ENCODE data around the gene SPRN.

GRCh38 chr10:133379801-133380666 is 44.4 kb downstream of the SPRN start:
- TF ChIP-seq EZH2phosphoT487 (IDR thresholded peaks at IDR 0.05; ENCODE audit: borderline replicate concordance): no peak
- TF ChIP-seq, protein P1, sequence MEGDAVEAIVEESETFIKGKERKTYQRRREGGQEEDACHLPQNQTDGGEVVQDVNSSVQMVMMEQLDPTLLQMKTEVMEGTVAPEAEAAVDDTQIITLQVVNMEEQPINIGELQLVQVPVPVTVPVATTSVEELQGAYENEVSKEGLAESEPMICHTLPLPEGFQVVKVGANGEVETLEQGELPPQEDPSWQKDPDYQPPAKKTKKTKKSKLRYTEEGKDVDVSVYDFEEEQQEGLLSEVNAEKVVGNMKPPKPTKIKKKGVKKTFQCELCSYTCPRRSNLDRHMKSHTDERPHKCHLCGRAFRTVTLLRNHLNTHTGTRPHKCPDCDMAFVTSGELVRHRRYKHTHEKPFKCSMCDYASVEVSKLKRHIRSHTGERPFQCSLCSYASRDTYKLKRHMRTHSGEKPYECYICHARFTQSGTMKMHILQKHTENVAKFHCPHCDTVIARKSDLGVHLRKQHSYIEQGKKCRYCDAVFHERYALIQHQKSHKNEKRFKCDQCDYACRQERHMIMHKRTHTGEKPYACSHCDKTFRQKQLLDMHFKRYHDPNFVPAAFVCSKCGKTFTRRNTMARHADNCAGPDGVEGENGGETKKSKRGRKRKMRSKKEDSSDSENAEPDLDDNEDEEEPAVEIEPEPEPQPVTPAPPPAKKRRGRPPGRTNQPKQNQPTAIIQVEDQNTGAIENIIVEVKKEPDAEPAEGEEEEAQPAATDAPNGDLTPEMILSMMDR (conservative IDR thresholded peaks at IDR 0.05; ENCODE audit: low read length): no peak
